ENCODE data around the gene LRRC4C. TPM values are rescaled to one million over a fixed set of nuclear protein-coding genes. Genes with fewer than 3 reads are reported as not detected.
A peak's percentile ranks its signal among the peaks of the same experiment; 100 is the strongest.

The LRRC4C gene
- total RNA-seq, 1 experiment from 2014 or later = 0.72 TPM

- peaks cover 10% of the 10 kb centered on the region for H3K4me1 Mint-ChIP-seq
- no peak overlapping the region for H3K27ac Mint-ChIP-seq
- ATAC-seq (peak; percentile 64), DNase-seq (ENCODE audit: low spot score) (peak; percentile 14)
- H3K36me3 Mint-ChIP-seq = peaks cover 9% of the 10 kb centered on the region
- peaks cover 14% of the 10 kb centered on the region for H3K9me3 Mint-ChIP-seq
- POLR2A ChIA-PET = no interaction called here
- no peak for TF ChIP-seq ZBTB21 (CRISPR knock-in tag; IDR thresholded peaks at IDR 0.05; ENCODE audit: borderline replicate concordance)
- no peak for TF ChIP-seq IRF2 (CRISPR knock-in tag; IDR thresholded peaks at IDR 0.05; ENCODE audit: borderline replicate concordance, low read depth)
- TF ChIP-seq ZNF416 (CRISPR knock-in tag; IDR thresholded peaks at IDR 0.05) = no peak
- no peak for TF ChIP-seq NFYB (CRISPR knock-in tag; conservative IDR thresholded peaks at IDR 0.05; ENCODE audit: low read depth)
- no peak for TF ChIP-seq ARID4B (CRISPR knock-in tag; IDR thresholded peaks at IDR 0.05; ENCODE audit: borderline replicate concordance)
- TF ChIP-seq STAT6 (CRISPR knock-in tag; conservative IDR thresholded peaks at IDR 0.05; ENCODE audit: low read depth) = no peak
- no peak for TF ChIP-seq ATF3 (CRISPR knock-in tag; conservative IDR thresholded peaks at IDR 0.05)
- no peak for TF ChIP-seq PREB (CRISPR knock-in tag; IDR thresholded peaks at IDR 0.05; ENCODE audit: borderline replicate concordance)
- no peak for TF ChIP-seq ZNF121 (CRISPR knock-in tag; IDR thresholded peaks at IDR 0.05)
- TF ChIP-seq ZSCAN18 (CRISPR knock-in tag; IDR thresholded peaks at IDR 0.05) = no peak
- TF ChIP-seq CTCF (IDR thresholded peaks at IDR 0.05) = no peak
- no peak for TF ChIP-seq SMAD4 (CRISPR knock-in tag; IDR thresholded peaks at IDR 0.05)
- TF ChIP-seq ZNF671 (CRISPR knock-in tag; IDR thresholded peaks at IDR 0.05) = no peak
- no peak for TF ChIP-seq FOXP4 (CRISPR knock-in tag; IDR thresholded peaks at IDR 0.05)
- H3K4me3 Mint-ChIP-seq = no peak overlapping the region
- no peaks in the 10 kb centered on the region for H3K27me3 Mint-ChIP-seq (ENCODE audit: low read depth)
- CTCF ChIA-PET = interaction anchor here (1.0 to 1.2 kb wide), 2 partner anchors 356 to 382 kb away, joined by 3 read pairs; no protein-coding TSS in a partner anchor
Observed at GRCh38 chr11:40819230-40819629, 640.2 kb downstream of the LRRC4C start.
